ENCODE results near the gene P4HA2.

P4HA2 gene

DNA sequence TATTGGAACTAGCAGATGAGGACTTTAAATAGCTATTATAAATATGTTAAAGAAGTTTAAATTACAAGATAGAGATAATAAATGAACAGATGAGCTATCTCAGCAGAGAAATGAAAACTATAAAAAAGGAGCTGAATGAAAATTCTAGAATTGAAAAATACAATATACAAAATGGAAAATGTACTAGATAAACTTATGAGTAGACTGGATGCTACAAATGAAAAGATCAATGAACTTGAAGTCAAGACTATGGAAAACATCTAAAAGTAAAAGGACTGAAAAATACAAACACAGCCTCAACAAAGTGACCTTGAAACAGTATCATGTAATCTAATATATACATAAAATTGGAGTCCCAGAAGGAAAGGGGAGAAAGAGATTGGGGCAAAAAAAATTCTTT lies 19.2 kb upstream of the P4HA2 start:
- DNase-seq = no peak

DNA sequence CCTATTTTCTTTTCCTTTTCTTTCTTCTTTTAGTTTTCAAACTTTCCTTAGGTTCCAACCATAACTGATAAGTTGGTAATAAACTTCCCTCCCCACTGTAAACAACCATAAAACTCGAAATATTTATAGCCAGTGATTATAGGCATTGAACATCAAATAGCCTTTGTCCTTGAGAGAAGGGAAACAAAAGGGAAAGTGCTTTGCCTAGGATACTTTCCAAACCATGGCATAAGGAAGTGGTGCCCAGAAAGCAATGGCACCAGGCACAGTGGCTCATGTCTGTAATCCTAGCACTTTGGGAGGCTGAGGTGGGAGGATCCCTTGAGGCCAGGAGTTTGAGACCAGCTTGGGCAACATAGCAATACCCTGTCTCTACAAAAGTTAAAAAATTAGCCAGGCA lies 17.9 kb upstream of the P4HA2 start:
- DNase-seq = no peak

DNA sequence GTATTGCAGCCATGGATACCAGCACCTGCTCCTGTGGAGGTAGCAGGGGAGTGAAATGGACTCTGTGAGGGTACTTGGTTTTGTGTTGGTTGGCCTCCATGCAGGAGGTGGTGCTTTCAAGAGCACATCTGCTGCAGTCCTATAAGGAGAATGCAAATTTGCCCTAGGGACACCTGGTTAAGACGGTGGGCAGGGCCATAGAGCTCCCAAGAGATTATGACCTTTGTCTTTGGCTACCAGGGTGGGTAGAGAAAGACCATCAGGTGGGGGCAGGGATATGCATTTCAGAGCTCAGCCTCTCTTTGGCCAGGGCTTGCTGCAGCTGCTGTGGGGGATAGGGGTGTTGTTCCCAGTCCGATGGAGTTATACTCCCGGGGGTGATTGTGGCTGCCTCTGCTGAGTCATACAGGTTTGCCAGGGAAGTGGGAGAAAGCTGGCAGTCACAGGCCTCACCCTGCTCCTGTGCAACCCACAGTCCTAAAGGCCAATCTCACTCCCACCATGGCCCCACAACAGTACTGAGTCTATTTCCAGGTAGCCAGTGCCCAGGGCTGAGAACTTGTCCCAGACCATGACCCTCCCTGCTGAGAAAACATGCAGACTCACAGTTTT lies 15.8 kb upstream of the P4HA2 start:
- DNase-seq = no peak

DNA sequence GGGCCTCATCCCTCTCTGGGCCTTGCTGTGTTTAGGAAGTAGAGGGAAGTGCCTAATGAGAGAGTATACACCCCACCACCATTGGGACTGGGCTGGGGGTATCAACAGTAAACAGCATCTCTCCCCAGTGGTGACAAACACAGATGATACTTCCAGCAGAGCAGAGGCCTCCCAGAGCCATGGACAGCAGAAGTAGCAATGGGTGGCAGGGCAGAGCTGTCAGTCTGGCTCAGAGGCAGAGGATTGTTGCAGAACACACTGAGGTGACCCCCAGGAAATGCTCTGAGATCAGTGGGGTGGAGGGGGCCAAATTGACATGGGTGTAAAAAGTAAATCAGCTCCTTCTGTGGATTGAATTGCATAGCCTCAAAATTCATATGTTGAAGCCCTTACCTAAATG lies 12.1 kb upstream of the P4HA2 start:
- DNase-seq = no peak

DNA sequence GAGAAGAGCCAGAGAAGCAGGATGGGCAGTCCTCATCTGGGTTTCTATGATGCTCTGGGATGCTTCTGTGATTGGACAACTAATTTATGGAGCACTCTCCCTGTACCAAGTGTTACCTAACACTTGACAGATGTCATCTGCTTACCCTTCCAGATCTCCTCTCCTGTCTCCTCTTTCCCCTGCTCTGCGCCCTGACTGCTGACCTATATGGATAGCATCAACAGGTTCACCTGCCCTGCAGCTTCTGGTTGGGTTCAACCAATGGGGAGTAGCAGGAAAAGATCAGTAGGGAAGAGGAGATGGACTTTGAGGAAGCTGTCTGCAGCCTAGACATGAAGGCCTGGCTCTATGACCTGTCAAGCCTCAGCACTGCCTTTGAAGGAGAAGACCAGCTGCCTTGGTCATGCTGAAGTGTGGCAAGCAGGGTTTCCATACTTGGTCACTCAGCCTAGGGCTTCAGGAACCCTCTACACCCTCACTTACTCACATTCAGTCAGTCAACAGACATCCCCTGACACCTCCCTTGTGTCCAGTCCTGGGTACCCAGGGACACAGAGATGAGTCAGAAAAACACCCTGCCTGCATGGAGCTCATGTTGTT lies 11.3 kb upstream of the P4HA2 start:
- no peak for DNase-seq

DNA sequence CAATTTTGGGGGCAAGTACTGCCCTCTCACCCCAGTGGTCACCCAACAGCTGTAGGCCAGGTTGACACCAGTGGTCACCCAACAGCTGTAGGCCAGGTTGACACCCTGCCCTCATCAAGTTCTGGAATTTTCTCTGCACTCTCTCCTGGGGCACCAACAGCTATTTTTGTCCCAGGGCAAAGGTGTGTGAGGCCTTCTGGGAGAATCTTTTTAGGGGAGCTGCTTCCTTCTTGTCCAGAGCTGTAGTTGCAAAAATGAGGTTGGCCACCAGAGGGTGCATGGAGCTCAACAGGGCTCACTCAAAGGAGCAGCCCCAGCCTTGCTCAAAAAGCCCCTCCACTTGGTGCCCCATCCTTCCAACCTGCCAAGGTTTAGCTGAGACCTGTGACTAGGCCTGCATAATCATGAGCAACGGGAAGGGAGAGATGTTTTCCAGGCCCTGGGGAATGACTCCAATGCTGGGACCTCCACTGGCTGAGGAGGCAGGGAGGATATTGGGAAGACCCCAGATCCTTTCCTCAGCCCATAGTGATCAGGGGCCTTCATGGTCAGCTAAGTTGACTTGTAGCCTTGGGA lies 10.6 kb upstream of the P4HA2 start:
- DNase-seq = no peak

DNA sequence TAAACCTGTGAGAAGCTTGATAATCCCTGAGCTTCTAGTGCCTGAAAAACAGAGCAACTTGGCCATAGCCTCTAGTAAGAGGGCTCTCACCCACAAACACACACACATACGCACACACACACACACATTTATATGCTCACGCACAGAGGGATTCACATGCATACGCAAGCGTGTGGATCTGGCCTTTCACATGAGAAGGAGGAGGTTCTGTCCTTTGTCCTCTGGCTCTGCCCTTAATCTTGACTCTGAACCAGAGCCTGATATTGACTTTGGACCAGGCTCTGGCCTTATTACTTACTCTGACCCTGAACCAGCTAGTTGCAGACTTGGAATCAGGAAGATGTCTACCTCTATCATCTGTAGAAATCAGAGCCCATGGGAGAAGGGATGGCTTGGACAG lies 10.0 kb upstream of the P4HA2 start:
- DNase-seq = no peak

DNA sequence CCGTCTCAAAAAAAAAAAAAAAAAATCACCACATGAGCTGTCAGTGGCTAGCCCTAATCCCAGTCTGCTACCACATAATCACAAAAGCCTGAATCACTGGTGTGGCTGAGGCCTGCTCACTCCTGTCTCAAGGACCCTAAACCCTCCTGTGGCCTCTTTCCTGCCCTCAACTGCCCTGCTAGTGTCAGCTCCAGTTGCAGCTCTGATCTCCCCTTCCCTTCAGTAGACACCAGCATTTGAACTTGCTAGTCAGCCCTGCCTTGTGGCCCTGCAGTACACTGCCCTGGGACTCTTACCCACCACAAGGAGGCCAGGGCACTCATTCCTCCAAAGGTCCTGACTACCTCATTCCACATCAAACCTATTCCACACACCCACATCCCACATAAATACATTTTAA lies 9.5 kb upstream of the P4HA2 start:
- no peak for DNase-seq

DNA sequence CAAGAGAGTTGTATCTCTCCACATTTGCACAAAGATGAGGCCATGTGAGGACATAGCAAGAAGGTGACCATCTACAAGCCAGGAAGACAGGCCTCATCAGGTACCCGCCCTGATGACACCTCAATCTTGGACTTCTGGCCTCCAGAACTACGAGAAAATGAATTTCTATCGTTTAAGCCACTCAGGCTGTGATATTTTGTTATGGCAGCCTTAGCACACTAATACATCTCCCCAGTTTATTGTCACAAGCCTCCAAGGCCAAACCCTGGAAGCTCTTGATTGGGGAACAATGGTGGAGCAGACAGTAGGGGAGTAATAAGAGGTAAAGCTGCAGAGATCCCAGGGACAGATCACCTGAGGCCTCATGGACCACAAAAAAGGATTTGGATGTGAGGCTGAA lies 7.7 kb upstream of the P4HA2 start:
- no peak for DNase-seq

DNA sequence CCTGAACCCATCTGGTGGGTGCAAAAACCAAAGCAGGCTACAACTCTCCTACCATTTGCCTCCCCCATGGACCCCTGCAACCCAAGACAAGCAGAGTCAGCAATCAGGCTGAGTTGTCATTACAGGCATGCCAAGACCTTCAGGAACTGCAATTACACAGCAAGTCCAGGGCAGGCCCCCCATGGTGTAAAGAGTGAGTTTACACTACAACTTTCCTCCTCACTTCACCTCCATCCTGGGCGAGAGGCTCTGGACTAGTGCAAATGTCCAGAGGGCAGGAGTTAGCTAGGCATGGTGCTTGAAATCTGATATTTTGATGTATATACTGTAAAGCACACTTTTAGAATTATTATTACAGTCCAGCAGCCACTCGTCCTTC lies 7.0 kb upstream of the P4HA2 start:
- DNase-seq = no peak

DNA sequence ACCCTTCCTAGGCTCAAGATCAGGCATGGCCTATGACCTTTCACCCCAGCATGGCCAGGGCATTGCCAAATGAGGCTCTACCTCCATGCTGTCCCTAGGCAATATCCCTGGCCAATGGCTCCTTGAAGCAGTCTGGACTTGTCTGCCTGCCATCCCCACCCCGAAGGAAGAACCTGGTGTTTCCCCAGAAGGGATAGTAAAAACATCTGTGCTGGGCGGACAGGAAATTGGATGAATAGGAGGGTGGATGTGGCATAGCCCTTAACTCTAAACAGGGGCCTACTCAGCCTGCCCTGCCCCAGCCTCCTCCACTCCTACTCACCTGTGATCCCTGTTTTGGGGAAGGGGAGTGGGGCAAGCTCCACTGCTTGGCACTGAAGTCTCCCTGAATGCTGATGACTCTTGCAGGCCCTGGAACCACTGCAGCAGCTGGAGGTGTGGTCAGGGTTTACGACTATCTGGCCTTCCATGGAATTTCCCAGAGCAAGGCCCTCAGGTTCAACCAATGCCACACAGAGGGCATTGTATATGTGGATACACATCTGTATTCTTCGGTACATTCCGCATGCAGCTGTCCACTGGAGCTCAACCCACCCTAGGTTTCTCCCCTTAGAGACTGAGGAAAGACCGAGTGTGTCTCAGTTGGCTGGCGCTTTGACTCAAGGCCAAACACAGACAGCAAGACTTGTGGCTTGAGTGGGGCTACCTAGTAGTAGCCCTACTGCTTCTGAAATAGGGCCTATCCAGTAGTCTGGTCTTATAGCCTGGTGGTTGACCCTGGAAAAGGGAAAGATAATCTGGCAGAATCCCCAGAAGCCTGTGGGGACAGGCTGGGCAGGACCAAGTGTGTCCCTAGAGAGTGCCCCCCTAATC lies 6.4 kb upstream of the P4HA2 start:
- no peak for DNase-seq

DNA sequence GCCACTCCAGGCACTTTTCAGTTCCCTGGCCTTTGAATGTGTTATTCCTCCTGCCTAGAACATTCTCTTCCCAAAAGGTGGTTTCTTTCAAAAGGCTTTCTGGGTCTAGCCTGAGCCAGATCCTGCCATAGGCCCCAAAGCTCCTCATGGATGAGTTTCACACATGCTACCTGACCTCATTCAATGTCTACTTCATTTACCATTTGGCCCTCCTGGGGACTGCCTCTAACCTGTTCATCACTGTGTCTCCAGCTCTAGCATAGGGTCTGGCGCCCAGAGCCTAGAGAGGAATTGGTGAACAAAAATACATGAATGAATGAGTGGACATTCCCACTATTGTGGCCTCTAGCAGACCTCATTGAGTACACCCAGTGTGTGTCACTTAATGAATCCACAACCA lies 5.4 kb upstream of the P4HA2 start:
- no peak for DNase-seq

DNA sequence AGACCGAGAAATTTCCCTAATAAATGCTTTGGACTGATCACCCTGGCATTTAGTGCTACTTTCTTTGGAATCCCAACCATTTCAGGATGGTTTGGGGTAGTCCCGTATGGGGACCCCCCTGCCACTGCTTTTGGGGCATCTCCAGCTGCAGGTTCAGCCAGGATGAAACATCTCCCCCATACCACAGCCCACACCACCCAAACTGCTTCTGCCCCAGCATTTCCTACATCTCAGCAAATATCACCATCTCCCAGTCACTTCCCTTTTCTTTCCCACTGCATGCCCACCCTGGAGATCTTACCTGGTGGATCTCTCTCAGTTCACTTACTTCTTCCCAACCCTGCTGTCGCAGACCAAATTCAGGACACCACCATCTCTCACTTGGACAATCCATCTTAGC lies 4.8 kb upstream of the P4HA2 start:
- no peak for DNase-seq

DNA sequence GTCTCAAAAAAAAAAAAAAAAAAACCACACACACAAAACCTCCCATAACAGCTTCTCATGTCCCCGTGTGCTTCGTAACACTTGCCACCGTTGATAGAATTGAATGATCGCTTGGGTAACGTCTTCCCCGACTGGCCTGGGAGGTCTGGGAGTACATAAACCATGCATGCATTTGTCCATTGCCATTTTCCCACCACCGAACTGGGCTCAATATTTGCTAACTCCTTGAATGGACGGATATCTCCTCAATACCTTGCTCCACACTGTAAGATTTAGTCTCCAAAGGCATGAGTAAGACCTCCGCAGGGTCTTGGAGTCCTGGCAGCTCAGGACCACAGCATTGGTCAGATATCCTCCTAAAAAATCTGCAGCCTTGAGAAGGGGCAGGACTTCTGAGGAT lies 3.2 kb upstream of the P4HA2 start:
- DNase-seq = no peak

DNA sequence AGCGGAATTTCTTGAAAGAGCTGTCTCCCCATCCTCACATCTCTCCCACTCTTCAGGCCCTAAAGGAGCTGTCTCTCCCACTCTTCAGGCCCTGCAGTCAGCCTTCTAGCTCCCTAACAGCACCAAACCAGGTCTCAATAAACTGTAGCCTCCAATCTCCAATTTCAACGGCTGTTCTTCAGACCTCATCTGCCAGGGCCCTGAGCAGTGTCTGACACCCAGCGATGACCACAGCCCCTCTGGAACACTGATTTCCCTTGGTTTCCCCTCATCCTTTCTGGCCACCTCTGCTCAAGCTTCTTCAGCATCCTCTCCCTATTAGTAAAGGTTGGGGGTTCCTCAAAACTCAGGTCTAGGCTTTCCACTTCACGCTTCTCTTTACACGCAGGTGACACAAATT lies 1.6 kb upstream of the P4HA2 start:
- no peak for DNase-seq

DNA sequence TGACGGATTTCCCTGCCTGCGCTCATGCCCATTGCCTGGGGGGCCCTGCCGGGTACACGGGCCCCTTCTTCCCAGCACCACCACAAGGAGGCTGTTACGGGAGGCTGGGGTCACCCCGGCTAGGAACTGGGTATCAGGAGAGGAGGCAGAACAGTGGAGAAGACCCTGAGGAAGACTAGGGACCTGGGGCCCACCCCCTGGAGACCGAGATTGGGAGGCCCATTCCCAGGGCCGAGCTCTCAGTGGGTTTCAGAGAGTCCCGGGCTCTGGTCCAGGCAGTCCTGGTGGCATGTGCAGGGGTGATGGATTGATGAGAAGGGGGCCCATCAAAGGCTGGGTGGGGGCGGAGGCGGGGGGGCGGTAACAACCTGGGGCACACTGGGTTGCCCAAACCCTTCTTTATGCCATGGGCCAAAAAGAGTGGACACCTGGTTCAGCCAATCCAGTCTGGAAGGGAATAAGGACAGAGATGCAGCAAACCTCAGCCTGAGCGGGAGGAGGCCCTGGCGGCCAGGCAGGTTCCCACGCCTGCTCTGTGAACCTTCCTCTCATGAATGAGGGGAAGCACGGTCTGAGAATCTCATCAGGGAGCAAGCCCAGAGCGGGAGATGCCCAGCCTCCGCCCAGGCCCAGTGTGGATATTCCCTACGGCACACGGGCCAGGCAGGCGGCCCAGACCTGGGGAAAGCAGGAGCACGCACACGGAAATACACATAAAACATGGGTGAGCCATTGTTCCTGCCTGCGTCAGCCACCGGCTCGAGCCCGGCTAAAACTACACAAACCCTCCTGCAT lies 785 bp upstream of the P4HA2 start:
- no peak for DNase-seq

DNA sequence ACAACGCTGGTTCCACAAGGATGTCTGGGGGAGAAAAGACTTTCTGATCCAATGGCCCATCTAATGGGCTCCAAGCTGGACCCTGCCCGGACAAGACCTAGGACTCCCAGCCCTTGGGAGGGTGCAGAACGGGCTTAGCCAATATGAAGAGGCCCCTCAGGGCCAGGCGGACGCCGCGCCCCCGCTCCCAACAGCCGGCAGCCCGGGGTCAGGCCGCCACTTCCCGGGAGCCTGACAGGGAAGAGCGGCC lies 493 bp downstream of the P4HA2 start:
- DNase-seq = no peak

DNA sequence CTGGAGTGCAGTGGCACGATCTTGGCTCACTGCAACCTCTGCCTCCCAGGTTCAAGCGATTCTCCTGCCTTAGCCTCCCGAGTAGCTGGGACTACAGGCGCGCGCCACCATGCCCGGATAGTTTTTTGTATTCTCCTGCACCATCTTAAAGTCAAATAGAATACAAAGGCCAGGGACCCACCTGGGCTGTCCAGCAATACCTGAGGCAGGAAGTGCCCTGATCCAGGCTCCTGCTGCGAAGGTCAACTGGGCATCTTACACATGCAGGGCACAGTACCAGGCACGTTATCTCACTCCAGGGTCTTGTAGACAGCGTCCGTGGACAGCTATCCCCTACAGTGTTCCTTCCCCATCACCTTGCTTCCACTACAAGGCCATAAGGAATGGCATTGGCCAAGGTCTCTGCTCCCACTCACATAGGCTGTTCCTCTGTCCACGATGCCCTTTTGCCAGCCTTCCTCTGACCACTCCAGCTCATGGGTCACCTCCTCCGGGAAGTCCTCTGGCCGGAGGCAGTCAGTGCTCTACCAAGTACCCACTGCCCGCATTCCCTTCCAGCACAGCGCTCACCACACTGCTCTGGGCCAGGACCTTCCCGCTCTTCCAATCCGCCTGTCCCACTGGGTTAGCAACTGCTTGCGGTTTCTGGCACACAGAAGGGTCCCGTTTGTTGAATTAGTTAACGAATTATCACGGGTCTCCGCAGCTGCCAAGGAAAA lies 978 bp downstream of the P4HA2 start:
- DNase-seq = no peak

DNA sequence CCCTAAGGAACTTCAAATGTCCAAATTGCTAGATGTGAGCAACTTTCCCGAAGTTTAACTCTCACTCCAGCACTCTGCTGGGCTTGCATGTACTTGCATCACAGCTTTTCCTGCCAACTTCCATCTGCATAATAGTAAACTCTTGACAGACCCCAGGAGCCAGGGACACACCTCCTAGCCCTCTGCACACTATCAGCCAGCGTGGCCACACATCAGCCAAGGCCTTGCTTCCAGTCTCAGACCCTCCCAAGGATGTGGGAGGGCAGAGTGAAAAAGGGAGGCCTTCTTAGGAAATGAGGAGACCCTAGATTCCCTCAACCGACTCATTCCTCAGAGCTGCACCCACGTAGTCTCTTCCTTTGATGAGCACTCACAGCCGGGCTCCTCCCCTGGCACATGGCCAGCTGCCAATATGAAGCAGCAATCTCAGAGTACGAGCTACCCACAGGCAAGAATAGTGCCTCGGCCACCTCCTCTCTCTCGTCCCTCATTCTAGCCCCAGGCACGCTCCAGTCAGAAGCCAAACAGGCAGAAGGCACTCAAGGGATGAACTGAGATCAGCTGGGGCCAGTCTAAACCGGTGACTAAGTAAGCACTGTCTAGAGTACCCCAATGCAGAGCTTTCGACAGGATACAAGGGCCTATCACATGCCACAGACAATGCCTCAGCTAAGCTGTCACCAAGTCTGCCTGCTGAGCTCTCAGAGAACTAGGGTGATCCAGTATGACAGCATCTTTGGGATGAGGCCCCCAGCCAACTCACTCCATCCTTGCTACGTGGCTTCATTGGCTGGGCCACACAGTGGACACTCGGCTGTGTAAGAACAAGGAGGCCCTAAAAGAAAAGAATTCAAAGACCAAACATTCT lies 2.3 kb downstream of the P4HA2 start:
- no peak for DNase-seq

DNA sequence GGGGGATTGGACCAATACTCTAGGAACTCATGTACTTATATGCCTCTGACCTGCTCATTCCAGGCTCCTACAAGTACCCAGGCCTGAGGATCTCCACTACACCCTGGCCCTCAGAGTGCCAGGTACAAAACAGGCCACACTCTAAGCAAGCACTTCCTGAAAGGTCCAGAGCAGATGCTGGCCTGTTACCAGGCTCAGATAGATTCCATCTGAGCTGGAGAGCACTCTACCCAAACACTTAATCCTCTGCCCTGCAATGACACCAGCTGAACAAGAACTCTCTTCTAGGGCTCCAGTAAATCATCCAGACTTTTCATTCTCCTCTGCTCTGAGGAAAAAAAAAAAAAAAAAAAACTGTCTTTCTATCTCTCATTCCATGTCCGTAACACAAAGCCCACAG lies 2.9 kb downstream of the P4HA2 start:
- no peak for DNase-seq

DNA sequence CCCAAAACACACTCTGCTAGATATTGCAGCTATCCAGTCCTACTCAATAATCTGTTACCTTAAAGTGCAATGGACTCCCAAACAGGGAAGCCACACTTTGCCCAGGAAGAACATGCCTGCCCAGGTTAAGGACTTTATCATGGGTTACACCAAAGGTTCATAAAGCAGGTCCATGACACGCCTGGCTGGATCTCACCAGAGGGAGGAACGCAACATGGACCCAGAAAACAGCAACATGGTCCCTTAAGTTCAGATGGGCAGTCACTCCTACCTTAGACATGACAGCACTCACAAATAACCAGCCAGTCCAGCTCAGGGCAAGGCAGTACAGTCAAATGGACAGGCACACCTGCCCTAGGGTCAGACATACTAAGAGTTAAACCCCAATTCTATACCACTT lies 3.8 kb downstream of the P4HA2 start:
- DNase-seq = no peak

DNA sequence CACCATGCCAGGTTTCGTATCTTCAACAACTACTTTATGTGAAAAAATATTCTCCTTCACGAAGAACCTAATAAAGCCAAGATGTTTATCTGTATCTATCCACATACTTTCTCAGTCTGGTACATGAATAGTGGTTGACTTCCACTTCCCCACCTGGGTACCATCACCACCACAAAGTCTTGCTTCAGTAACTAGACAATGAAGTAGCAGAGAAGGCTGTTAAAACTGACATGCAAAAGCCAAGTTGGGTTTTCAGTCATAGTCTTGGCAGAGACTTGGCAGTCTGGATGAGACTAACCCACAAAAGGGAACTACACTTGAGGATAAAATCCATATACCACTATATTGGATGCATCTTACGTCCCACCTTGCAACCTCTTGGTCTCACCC lies 5.0 kb downstream of the P4HA2 start:
- no peak for DNase-seq

Data from SIG-M5 (cell line).